ENCODE data around the gene APLNR. TPM values are rescaled to one million over a fixed set of nuclear protein-coding genes. Genes with fewer than 3 reads are reported as not detected.

The APLNR gene
- polyA plus RNA-seq, 5 donors: 126 to 174 (median 152) TPM

GRCh38 chr11:57256119-57256518, 19.1 kb upstream of the APLNR start:
- DNase-seq: no peak

- no peak for DNase-seq
Observed at GRCh38 chr11:57255618-57256017, 18.6 kb upstream of the APLNR start.

- DNase-seq: no peak
Observed at GRCh38 chr11:57254631-57255030, 17.6 kb upstream of the APLNR start.

GRCh38 chr11:57251491-57252104, 14.5 kb upstream of the APLNR start:
- no peak for DNase-seq

GRCh38 chr11:57251037-57251436, 14.0 kb upstream of the APLNR start:
- no peak for DNase-seq

- peak; percentile 52 to 70 for DNase-seq
Observed at GRCh38 chr11:57249384-57250319, 12.6 kb upstream of the APLNR start.

GRCh38 chr11:57248780-57249383, 11.8 kb upstream of the APLNR start:
- DNase-seq: peak; percentile 64 to 73

GRCh38 chr11:57244911-57245310, 7.9 kb upstream of the APLNR start:
- no peak for DNase-seq

GRCh38 chr11:57241353-57241972, 4.4 kb upstream of the APLNR start:
- DNase-seq: no peak

- DNase-seq: no peak
Observed at GRCh38 chr11:57240757-57241156, 3.7 kb upstream of the APLNR start.

GRCh38 chr11:57240007-57240406, 3.0 kb upstream of the APLNR start:
- DNase-seq: no peak

GRCh38 chr11:57239348-57239747, 2.3 kb upstream of the APLNR start:
- no peak for DNase-seq

- no peak for DNase-seq
Observed at GRCh38 chr11:57235761-57236703, 1.0 kb downstream of the APLNR start.

- DNase-seq: no peak
Observed at GRCh38 chr11:57233702-57234101, 3.3 kb downstream of the APLNR start.

- no peak for DNase-seq
Observed at GRCh38 chr11:57231539-57232253, 5.4 kb downstream of the APLNR start.

- DNase-seq: no peak
Observed at GRCh38 chr11:57230791-57231538, 6.1 kb downstream of the APLNR start.

GRCh38 chr11:57230316-57230715, 6.7 kb downstream of the APLNR start:
- no peak for DNase-seq

- DNase-seq: no peak
Observed at GRCh38 chr11:57228600-57228999, 8.4 kb downstream of the APLNR start.

- DNase-seq: no peak
Observed at GRCh38 chr11:57224537-57224936, 12.5 kb downstream of the APLNR start.

- no peak for DNase-seq
Observed at GRCh38 chr11:57224128-57224527, 12.9 kb downstream of the APLNR start.
